Mucosa of descending colon (tissue), 3 donors: Measurements from ENCODE around the gene HAGHL. TPM values are rescaled to one million over a fixed set of nuclear protein-coding genes. Genes with fewer than 3 reads are reported as not detected.
A peak's percentile ranks its signal among the peaks of the same experiment; 100 is the strongest.

Source experiments
- ATAC-seq: fragments of 200-7000 bp; cut with Tn5 transposase; one replicate; pipeline ENCODE4 v1.9.1; 2020; ENCODE audit warnings: mild to moderate bottlenecking, moderate library complexity
- DNase-seq, 3 donors: peaks; one replicate each; pipeline ENCODE4 v3.0.0-alpha.2; 2020
- H3K36me3 ChIP-seq: fragments of 200-600 bp; one replicate; pipeline ENCODE4 v1.8.0; 2021; ENCODE audit warnings: low read depth, mild to moderate bottlenecking
- H3K4me1 ChIP-seq: fragments of 200-600 bp; one replicate; pipeline ENCODE4 v1.8.0; 2021; ENCODE audit warnings: low read depth, mild to moderate bottlenecking
- H3K4me3 ChIP-seq: fragments of 200-600 bp; one replicate; pipeline ENCODE4 v1.8.0; 2021; ENCODE audit warnings: mild to moderate bottlenecking
- H3K9me3 ChIP-seq: fragments of 200-600 bp; one replicate; pipeline ENCODE4 v1.8.0; 2021; ENCODE audit warnings: mild to moderate bottlenecking
- CTCF ChIP-seq: fragments of 200-600 bp; IDR thresholded peaks from one replicate; pipeline ENCODE4 v1.8.0; 2022; ENCODE audit warnings: antibody characterized with exemption, mild to moderate bottlenecking
- intact Hi-C, 2 donors: fragments of 100-400 bp; cut with DNase I in 1 of 2; cut with micrococcal nuclease in 1 of 2; formaldehyde crosslinking; loops; one replicate each; pipeline versions ENCODE4 v1.11.0 to v1.11.1; 2022; cut with DNase I, micrococcal nuclease
- total RNA-seq, 3 donors: library from RNA; stranded (reverse); fragmentation: NEBNext Ultra II Directional in 2 of 3; extraction: Animal tissue kit (Norgen Biotek cat#: 25700) in 2 of 3; gene quantifications; one replicate each; pipeline versions ENCODE4 v1.2.1 to v1.2.4, GENCODE V29; 2021 to 2023
- donor health status: DM: no; HTN: no; CAD: no; lungs with moderate emphysema.
- donor health status: DM: no; HTN: no; CAD: no.
- donor health status: DM: no; HTN: yes; CAD: no.

The HAGHL gene
- total RNA-seq, 3 donors from 2014 or later: 1.9 to 6.6 (median 3.5) TPM

GRCh38 chr16:714079-714478, 12.8 kb upstream of the HAGHL start:
- intact Hi-C loops: loop anchor here in 1 of 2 donors (10.0 kb wide), 1 partner anchor 341 kb away; no protein-coding TSS in a partner anchor
- TF ChIP-seq CTCF: no peak
- Histone ChIP-seq H3K9me3 (no peaks in the 10 kb centered on the region), H3K36me3 (no peaks in the 10 kb centered on the region), H3K4me1 (peaks cover 31% of the 10 kb centered on the region), H3K4me3 (no peak overlapping the region)
- DNase-seq (no peak), ATAC-seq (no peak)

- Histone ChIP-seq H3K4me3 (peak within 1 kb of the TSS; percentile 17), H3K4me1 (peaks cover 37% of the 10 kb centered on the region), H3K9me3 (no peaks in the 10 kb centered on the region), H3K36me3 (no peaks in the 10 kb centered on the region)
- intact Hi-C loops: loop anchor here in 1 of 2 donors (10.0 kb wide), 1 partner anchor 340 kb away; no protein-coding TSS in a partner anchor
- DNase-seq (peak; percentile 92 to 96 (median 95)), ATAC-seq (peak; percentile 83)
- TF ChIP-seq CTCF: no peak
These were observed 12.1 kb upstream of the HAGHL start, which contains the start of gene METRN for GRCh38 chr16:714558-715476. METRN (plus strand) TSS chr16:715118; CDS start chr16:715290, 172 bp downstream.

DNA sequence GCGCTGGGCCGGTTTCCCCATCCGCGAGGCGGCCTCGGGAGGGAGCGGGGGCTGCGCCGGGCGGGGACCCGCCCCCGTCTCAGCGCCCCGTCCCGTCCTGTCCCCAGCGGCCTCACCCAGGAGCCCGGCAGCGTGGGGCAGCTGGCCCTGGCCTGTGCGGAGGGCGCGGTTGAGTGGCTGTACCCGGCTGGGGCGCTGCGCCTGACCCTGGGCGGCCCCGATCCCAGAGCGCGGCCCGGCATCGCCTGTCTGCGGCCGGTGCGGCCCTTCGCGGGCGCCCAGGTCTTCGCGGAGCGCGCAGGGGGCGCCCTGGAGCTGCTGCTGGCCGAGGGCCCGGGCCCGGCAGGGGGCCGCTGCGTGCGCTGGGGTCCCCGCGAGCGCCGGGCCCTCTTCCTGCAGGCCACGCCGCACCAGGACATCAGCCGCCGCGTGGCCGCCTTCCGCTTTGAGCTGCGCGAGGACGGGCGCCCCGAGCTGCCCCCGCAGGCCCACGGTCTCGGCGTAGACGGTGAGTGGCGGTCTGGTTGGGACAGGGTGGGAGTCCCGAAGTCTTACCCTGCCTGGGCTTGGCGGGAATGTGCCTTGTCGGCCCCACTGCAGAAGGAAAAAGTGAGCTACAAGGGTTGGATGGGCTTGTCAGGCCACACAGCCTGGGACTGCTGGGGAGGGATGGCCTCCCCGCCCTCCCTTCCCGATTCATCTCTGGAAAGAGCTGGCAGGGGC, 11.3 kb upstream of the HAGHL start:
- Histone ChIP-seq H3K36me3 (no peaks in the 10 kb centered on the region), H3K4me3 (peak overlapping the region; percentile 17), H3K4me1 (peaks cover 43% of the 10 kb centered on the region), H3K9me3 (no peaks in the 10 kb centered on the region)
- peak in 1 of 3 donors; percentile 61 for DNase-seq
- intact Hi-C loops: loop anchor here in 1 of 2 donors (10.0 kb wide), 1 partner anchor 339 kb away; no protein-coding TSS in a partner anchor
- ATAC-seq: peak; percentile 21
- no peak for TF ChIP-seq CTCF

DNA sequence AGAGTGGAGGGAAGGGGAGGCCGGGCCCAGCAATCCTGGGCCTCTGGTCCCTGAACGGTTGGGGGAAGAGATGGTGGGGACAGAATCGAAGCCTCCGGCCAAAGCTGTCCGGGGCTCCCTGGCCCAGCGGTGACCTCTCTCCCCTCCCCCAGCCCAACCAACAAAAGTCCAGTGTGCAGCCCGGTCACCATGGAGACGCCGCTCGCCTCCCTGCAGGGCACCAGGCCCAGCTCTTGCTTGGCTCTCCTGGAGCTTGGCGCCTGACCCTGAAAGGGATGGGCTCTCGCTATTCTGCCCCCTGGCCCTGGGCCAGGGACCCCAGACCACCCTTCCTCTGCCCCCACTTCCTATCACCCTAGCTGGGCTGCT, 10.7 kb upstream of the HAGHL start:
- Histone ChIP-seq H3K9me3 (no peaks in the 10 kb centered on the region), H3K4me1 (peaks cover 43% of the 10 kb centered on the region), H3K4me3 (no peak overlapping the region), H3K36me3 (no peaks in the 10 kb centered on the region)
- ATAC-seq (no peak), DNase-seq (no peak)
- no peak for TF ChIP-seq CTCF
- intact Hi-C loops: loop anchor here in 1 of 2 donors (10.0 kb wide), 1 partner anchor 339 kb away; no protein-coding TSS in a partner anchor

DNA sequence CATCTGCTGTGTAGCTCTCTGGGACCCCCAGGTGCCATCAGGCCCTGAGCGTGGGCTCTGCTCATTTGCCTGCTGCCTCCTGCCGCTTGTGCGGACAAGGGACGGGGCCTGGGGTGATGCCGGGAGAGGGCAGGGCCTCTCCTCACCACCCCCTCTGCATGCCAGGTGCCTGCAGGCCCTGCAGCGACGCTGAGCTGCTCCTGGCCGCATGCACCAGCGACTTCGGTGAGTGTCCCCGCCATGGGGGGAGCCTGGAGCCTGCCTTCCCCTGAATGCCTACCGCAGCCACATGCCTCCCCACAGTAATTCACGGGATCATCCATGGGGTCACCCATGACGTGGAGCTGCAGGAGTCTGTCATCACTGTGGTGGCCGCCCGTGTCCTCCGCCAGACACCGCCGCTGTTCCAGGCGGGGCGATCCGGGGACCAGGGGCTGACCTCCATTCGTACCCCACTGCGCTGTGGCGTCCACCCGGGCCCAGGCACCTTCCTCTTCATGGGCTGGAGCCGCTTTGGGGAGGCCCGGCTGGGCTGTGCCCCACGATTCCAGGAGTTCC, 10.1 kb upstream of the HAGHL start:
- Histone ChIP-seq H3K36me3 (no peaks in the 10 kb centered on the region), H3K4me3 (no peak overlapping the region), H3K4me1 (peaks cover 48% of the 10 kb centered on the region), H3K9me3 (no peaks in the 10 kb centered on the region)
- intact Hi-C loops: loop anchor here in 1 of 2 donors (10.0 kb wide), 1 partner anchor 338 kb away; no protein-coding TSS in a partner anchor
- no peak for TF ChIP-seq CTCF
- no peak for ATAC-seq
- DNase-seq: no peak
